DMS53 treated with DMSO at 0.1 percent for 48 hours (cell line): ENCODE measurements around the gene COL1A1.

ENCODE experiments used
- DNase-seq: peaks from one replicate; lab custom pipeline; 2025; ENCODE audit not compliant: unreplicated experiment; lab: John Stamatoyannopoulos, UW

The COL1A1 gene

DNA sequence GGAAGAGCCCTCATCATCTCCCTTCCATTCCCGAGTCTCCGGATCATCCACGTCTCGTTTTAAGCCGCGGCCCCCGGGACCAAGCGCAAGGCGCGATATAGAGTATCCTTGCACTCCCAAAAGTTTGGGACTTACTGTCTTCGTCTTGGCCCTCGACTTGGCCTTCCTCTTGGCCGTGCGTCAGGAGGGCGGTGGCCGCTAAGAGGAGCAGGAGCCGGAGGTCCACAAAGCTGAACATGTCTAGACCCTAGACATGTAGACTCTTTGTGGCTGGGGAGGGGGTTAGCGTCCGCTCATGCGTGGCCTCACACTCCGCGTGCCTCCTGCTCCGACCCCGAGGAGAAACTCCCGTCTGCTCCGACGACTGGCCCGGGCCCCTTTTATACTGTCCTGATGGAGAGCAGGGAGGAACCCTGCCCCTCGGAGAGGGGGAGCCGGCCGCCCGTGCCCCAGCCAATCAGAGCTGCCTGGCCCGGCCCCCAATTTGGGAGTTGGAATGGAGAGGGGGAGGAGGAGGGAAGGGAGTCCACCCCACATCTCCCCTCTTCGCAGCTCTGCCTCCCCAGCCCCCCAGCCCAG is at the start of gene COL1A1:
Gene COL1A1 (minus strand): TSS at position 356 of the 579 bp plus-strand sequence. CDS start 118 bp downstream, at position 238.
- DNase-seq = no peak

DNA sequence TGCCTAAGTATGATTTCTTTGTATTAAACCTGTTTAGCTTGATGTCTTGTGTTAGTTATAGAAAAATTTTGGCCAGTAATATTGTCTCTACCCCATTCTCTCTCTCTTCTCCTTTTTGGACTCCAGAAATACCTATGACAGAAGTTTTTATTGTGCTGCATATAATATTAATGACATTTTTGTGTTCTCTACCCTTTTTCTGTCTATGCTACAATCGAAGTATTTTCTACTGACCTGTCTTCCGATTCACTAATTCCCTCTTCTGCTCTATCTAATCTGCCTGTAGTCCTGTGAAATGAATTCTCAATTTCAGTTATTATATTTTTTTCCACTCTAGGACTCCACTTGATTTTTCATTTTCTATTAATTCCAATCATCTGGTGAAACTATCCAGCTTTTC is 46.8 kb upstream of the COL1A1 start:
- DNase-seq = no peak

DNA sequence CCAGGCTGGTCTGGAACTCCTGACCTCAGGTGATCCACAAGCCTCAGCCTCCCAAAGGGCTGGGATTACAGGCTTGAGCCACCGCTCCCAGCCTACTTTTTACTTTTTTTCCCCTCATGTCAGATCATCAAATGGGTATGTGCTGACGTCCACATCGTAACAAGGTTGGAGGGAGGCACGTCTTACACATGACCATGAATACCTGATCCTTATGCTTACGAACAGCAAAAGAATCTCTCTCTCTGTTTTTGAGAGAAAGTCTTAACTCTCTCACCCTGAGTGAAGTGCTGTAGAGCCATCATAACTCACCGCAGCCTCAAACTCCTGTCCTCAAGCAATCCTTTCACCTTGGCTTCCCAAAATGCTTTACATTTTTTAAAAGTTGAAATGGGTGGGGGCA is 43.3 kb upstream of the COL1A1 start:
- DNase-seq = no peak

DNA sequence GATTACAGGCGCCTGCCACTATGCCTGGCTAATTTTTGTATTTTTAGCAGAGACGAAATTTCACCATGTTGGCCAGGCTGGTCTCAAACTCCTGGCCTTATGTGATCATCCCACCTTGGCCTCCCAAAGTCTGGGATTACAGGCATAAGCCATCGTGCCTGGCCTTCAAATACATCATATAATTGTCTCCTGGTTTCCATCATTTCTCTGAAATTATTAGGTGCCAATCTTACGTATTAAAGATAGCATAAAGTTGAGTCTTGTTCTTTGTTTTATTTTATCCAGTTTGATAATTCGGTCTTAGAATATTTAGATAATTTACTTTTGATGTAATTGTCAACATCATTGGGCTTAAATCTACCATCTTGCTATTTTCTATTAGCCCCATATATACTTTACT is 40.0 kb upstream of the COL1A1 start:
- no peak for DNase-seq

DNA sequence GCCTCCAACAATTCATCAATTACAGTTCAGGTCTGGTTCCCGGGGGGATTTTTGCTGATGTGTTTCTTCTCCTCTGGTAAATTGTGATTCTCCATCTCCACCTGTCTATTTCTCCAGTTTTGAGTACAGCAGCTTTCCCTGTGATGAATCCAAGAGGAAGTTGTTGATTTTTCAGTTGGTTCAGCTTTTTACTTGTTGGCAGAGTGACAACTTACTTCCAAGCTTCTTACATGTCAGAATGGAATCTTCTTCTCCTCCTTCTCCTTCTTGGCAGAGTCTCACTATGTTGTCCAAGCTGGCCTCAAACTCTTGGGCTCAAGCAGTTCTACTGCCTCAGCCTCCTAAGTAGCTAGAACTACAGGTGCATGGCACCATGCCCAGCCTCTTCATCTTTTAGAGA is 39.4 kb upstream of the COL1A1 start:
- no peak for DNase-seq

DNA sequence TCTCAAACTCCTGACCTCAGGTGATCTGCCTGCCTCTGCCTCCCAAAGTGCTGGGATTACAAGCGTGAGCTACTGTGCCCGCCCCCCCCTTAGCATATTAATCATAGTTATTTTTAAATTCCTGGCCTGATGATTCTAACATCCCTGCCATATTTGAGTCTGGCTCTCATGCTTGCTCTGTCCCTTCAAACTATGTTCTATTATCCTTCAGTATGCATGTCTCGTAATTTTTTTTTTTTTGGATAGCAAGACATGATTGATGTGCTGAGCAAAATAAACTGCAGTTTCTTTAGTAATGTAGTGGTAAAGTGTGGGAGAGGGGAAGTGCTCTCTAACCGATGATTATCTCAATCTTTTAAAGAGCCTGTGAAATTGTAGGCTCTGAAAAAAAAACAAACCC is 38.5 kb upstream of the COL1A1 start:
- no peak for DNase-seq

DNA sequence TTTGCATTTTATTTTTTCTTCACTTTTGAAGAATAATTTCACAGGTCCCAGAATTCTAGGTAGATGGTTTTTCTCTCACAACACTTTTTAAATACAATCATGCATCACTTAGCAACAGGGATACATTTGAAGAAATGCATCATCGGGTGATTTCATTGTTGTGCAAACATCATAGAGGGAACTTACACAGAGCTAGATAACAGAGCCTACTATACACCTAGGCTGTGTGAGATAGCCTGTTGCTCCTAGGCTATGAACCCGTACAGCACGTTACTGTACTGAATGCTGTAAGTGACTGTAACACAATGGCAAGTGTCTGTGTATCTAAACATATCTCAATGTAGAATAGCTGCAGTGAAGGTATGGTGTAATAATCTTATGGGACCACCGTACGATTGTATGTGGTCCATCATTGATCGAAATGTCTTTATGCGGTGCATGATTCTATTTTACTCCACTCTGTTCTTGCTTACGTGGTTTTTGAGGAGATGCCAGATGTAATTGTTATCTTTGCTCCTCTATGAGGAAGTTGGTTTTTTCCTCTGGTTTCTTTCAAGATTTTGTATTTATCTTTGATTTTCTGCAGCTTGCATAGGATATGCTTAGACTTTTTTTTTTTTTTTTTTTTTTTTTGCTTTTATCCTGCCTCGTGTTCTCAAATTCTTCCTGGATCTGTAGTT is 37.3 kb upstream of the COL1A1 start:
- DNase-seq = no peak

DNA sequence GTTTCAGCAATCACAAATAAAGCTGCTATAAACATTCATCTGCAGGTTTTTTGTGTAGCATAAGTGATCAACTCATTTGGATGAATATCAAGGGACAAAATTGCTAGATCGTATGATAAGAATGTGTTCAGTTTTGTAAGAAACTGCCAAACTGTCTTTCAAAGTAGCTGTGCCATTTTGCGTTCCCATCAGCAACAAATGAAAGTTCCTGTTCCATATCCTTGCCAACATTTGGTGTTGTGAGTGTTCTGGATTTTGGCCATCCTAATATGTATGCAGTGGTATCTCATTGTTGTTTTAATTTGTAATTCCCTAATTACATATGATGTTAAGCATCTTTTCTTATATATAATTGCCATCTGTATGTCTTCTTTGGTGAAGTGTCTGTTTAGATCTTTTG is 36.5 kb upstream of the COL1A1 start:
- no peak for DNase-seq

DNA sequence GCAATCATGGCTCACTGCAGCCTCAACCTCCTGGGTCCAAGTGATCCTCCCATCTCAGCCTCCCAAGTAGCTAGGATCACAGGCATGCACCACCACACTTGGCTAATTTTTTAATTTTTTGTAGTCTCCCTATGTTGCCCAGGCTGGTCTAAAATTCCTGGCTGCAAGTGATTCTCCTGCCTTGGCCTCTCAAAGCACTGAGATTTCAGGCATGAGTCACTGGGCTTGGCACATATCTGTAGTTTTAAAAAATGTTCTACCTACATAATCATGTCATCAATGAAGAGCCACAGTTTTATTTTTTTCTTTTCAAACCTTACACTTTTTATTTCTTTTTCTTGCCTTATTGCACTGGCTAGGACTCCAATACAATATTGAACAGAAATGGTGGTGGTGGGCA is 33.1 kb upstream of the COL1A1 start:
- no peak for DNase-seq

DNA sequence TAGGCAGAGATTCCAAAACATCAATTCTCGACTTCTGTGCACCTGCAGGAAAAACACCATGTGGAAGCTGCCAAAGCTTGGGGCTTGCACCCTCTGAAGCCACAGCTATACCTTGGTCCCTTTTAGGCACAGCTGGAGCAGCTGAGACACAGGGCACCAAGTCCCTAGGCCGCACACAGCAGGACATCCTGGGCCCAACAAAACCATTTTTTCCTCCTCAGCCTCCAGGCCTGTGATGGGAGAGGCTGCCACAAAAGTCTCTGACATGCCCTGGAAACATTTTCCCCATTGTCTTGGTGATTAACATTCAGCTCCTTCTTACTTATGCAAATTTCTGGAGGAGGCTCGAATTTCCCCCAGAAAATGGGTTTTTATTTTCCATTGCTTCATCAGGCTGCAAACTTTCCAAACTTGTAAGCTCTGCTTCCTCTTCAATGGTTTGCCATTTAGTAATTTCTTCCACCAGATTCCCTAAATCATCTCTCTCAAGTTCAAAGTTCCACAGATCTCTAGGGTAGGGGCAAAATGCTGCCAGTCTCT is 24.3 kb upstream of the COL1A1 start:
- DNase-seq = no peak

DNA sequence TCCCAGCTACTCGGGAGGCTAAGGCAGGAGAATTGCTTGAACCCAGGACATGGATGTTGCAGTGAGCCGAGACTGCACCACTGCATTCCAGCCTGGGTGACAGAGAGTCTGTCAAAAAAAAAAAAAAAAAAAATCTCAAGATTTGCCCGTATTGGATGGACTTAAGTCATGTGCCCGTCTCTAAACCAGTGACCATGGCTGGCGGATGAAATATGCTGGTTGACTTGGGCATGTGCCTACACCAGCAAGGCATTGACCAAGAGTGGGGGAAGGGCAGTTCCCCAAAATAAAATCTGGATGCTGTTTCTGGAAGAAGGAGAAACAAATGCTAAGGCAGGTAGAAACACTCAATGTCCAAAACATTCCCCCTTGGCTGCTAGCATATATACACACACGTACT is 21.5 kb upstream of the COL1A1 start:
- no peak for DNase-seq

DNA sequence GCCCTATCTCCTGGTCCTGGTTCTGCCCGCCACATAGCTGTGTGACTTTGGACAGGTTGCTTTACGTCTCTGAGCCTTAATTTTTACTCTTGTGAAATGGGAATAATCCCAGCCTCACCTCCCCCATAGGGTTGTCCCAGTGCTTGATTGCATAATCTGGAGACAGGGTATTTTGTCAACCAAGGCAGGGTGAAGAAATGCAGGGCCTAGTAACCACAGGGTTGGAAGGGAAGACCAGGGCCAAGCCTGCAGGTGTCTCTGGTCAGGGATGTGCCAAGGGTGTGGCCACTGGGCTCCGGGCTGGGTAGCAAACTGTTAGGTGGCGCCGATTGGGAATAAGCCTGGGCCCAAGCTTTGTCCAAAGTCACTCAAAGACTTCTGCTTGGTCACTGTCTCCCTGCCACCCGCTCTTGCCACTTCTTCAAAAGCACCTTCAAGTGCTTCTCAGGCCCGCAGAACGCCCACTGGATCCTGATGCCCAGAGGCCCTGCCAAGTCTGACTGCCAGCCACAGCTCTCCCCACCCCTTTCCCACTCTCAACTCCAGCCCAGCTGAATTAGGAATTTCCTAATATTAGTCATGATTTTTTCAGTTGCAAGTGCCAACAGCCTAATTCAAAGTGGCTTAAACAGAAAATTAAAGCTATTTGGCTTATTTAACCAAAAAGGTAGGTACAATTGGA is 20.6 kb upstream of the COL1A1 start:
- DNase-seq = no peak

DNA sequence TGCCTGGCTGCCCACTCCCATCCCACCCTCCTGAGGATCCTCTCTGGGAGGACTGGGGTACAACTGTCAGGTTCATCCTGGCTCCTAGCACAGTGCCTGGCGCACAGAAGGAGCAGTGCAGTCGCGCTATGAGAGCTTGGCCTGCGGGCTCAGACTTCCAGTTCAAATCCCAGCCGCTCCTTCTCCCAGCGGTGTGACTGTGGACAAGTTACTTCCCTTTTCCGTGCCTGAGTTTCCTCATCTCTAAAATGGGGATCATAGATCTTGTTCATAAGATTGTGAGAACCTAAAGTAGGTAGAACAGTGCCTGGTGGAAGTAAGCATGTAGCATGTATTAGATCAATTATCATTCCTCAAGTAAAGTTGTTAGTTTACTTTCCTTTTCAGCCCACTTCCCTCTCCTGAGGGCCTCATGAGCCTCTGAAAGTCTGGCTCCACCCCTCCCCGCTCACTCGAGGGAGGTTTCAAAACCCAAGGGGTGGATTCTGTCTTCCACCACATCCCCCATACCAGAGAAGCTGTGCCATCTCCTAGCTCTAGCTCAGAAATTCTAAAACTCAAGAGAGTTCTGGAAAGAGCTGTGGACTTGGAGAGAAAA is 19.9 kb upstream of the COL1A1 start:
- no peak for DNase-seq

DNA sequence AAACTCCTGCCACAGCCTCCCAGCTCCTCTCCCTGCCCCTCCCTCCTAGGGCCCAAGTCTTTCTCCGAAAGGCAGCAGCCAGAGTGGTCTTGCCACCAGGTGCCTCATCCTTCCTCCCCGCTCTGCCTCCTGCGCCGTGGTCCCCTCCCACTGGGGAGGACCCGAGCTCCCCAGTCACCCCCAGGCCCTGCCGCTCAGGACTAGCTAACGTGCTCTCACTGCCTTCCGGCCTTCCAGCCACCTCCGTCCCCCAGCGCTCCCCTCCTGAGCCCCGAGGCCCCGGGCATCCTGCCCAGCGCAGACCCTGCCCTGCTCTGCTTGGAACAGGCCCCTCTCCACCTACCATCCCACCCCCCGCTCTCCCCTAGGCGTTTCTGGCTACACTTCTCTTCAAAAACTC is 19.4 kb upstream of the COL1A1 start:
- no peak for DNase-seq

DNA sequence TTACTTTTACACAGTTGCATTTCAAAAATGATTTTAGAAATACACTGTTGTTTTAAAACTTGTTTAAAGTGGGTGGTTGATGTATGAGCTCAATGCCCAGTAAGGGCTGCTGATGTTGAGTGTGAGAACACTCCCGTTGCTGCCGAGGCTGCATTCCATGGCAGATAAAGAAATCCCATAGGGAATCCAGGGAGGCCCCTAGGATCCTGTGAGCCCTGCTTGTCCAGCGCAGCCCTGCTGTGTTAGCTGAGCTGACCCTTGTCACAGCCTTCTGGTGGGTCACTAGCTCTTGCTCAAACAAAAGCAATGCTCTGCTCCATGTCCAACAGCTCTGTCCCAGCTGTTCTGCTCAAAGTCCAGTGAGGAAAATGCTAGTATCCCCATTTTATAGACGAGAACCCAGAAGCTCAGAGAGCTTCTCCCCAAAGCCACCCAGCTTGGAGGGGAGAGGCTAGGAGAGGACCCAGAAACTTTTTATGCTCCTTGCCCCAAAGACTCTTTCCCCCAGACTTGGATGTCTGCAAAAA is 18.6 kb upstream of the COL1A1 start:
- no peak for DNase-seq

DNA sequence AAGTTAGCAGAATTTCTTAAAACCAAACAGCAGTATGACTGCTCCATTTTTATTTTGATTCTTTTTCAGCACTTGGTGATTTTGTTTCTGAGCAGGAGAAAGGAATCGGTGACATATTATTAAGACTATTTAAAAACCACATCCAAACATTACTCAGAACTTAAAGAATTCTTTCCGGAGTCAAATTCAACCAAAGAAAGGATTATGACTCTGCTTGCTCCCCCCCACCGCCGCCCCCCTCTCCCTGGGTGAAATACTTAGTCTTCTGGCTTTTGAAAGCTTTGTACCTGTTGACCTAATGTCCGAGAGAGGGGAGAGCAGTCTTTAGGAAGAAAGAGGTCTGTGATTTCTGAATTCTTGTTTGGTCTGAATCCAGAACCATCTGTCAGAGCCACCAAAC is 17.9 kb upstream of the COL1A1 start:
- DNase-seq = no peak

DNA sequence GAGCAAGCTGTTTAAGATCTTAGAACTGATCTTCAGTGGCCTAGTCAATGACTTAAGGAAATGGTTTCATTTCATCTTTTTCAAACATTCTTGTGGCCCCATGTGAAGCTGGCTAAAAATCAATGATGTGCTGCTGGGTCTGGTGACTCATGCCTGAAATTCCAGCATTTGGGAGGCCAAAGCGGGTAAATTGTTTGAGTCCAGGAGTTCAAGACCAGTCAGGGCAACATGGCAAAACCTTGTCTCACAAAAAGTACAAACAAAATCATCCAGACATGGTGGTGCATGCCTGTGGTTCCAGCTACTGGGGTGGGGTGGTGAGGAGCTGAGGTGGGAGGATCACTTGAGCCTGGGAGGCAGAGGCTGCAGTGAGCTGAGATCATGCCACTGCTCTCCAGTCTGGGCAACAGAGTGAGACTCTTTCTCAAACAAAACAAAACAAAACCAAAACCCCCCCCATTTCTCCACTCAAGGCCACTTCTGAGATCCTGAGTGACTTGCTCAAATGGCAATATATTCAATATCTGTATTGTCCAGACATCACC is 17.4 kb upstream of the COL1A1 start:
- no peak for DNase-seq

DNA sequence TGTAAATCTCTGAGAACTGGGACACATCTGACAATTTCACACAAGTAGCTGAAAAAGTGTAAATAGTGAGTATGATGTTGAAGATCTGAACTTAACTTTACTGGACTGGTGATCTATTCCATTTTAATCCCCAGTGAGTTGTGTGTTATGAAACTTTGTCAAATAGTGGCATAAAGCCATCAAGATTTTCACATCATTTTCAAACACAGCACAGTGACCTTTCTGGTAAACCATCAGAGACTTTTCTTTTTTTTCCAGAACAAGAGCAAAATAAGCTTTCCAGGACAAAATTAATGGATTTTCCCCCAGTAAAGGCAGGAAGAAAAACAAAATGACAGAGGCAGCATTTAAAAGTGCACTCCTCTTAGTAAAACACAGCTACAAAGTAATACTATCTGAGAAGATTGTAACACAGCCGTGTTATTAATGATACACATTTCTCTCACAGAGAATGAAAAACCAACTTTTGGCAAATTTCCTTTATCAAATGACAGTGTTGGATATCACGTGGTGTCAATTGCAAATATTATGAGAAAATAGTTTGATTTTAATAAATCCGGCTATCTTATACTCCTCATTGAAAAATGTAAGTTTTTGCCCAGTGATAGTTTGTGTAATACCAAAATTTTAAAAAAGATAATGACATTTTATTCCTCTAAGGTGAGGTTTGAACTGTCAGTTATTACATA is 16.8 kb upstream of the COL1A1 start:
- no peak for DNase-seq

DNA sequence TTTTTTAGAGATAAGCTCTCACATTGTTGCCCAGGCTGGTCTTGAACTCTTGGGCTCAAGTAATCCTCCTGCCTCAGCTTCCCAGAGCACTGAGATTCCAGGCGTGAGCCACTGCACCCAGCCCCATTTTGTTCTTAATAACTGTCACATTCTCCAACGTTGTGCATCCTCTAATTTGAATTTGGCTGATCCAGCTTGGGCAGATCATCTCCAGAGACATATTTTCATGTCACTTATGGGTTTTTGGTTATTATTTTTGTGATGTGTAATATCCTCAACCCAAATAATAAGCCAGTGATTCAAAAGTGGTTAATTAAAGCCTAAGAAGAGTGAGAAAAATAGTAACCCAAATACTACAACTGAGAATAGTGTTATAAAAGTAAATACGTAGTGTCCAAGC is 16.2 kb upstream of the COL1A1 start:
- no peak for DNase-seq

DNA sequence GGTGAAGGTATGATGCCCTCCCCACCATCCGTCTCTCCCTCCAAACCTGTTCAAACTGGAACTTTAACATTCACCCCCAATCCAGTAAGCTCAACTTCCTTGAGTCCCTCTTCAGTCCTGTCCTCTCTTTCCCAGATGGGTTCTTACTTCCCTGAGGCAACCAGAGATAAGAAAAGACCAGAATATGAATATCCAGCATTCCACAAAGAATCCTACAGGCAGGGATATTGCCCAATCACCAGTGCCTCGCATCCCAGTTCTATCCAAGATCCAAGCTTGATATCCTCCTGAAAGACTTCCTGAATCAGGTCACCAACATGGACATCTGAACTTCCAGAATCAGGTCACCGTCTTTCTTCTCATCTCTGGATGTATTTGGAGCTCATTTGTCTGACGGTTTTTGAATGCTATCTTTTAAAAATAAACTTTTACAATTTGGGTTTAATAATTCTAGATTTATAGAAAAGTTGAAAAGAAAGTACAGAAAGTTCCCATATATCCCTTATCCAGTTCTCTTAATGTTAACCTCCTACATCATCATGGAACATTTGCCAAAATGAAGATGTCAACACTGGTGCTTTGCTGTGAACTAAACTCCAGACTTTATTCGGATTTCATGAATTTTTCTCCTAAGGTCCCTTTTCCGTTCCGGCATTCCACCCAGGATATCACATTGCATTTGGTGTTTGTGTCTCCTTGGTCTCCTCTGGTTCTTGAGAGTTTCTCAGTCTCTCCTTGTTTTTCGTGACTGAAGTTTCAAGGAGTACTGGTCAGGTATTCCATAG is 13.7 kb upstream of the COL1A1 start:
- no peak for DNase-seq
